ENCODE measurements around the gene CRISP1.

DNA sequence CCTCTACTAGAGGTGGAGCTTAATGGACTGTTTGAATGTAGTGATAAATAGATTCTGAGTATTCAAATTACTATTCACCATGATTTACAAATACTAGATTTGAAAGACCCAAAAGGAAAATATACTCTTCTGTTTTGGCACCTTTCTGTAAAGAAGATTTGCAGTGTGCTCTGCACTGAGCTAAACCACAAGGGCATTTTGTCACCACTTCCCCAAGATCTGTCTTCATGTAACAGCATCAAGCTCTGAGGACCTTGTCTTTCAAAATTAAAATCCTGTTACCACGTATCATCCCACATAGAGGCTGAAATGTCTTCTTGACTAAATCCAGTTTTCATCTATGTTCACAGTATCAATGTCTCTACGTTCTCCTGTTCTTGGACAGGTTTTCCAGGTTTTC is 76.0 kb downstream of the CRISP1 start:
- TF ChIP-seq TAF1 (IDR thresholded peaks at IDR 0.05; ENCODE audit: borderline replicate concordance, low read depth, low read length): no peak
- no peak for TF ChIP-seq POLR2AphosphoS5 (IDR thresholded peaks at IDR 0.05; ENCODE audit: low read depth, low read length)

All from GM12892 (cell line).